GM19467 (cell line): ENCODE data around the gene PCNT.

Experiments used
- ATAC-seq: cut with Tn5 transposase; IDR thresholded peaks from one replicate; pipeline ENCODE4 v1.9.1; 2021; ENCODE audit warnings: mild to moderate bottlenecking, moderate library complexity; ENCODE audit not compliant: unreplicated experiment

The PCNT gene

DNA sequence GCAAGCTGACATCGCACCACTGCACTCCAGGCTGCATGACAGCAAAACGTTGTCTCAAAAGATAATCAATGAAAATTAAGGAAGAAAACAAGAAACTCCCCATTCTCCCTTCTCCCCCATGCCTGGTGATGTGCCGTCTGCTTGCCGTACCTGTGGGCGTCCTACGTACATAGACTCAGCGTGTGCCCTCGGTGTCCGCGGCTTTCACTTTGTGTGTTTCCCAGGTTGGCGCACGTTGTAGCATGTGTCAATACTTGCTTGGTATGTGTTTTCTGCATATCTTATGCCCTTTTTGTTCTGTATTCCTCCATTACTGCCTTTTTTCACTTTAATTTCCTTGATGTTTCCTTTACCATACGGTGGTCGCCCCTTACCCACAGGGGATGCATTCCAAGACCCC, 53.8 kb downstream of the PCNT start:
- no peak for ATAC-seq

DNA sequence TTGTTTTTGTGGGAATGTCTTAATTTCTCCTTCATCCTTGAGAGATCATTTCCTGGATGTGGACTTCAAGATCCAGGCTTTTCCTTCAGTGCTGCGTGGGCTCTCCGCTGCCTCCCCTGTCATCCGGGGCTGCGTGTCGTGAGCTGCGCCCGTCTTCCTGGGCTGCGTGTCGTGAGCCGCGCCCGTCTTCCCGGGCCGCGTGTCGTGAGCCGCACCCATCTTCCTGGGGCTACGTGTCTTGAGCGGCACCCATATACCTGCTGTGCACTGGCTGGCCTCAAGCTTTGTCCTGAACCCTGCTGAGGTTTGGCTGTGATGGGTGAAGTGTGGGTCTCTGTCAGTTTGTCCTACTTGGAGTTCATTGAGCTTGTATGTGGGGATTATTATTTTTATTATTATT, 55.1 kb downstream of the PCNT start:
- no peak for ATAC-seq

DNA sequence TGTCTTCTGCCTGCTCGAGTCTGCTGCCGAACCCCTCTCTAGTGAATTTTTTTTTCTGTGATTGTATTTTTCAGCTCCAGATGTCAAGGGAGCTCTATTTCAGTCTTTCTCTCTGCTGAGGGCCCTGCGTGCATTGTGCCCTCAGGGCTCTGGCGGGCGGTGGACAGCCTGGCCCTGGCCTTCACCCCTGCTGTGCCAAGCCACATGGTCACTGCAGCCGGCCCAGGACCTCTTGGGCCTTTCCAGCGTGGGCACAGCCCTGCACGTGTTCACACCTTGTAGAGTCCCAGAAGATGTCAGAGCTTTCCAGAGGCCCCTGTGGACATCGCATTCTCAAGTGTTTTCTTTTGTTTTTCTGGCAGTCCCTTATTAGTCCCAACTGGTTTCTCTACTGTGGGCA, 55.7 kb downstream of the PCNT start:
- ATAC-seq, result no peak

DNA sequence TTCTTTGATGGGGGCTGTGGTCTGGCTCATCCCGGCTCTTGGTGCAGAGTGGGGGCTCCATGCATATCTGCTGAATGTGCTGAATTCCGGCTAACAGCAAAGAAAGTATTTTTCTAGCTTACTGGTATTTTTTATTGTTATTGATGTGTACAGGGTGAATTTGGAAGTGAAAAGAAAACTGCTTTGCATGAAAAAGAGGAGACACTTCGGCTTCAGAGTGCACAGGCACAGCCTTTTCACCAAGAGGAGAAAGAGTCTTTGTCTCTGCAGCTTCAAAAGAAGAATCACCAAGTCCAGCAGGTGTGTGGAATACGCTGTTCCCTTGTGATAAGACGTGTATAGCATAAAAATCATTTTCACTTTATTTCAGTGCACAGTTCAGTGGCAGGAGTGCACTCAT, 57.6 kb downstream of the PCNT start:
- no peak for ATAC-seq

DNA sequence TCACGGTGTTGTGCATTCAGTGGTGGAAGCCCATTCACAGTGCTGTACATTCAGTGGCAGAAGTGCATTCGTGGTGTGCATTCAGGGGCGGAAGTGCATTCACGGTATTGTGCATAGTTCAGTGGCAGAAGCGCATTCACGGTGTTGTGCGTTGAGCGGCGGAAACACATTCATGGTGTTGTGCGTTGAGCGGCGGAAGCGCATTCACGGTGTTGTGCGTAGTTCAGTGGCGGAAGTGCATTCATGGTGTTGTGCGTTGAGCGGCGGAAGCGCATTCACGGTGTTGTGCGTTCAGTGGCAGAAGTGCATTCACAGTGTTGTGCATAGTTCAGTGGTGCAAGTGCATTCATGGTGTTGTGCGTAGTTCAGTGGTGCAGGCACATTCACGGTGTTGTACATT, 60.6 kb downstream of the PCNT start:
- ATAC-seq, result no peak

DNA sequence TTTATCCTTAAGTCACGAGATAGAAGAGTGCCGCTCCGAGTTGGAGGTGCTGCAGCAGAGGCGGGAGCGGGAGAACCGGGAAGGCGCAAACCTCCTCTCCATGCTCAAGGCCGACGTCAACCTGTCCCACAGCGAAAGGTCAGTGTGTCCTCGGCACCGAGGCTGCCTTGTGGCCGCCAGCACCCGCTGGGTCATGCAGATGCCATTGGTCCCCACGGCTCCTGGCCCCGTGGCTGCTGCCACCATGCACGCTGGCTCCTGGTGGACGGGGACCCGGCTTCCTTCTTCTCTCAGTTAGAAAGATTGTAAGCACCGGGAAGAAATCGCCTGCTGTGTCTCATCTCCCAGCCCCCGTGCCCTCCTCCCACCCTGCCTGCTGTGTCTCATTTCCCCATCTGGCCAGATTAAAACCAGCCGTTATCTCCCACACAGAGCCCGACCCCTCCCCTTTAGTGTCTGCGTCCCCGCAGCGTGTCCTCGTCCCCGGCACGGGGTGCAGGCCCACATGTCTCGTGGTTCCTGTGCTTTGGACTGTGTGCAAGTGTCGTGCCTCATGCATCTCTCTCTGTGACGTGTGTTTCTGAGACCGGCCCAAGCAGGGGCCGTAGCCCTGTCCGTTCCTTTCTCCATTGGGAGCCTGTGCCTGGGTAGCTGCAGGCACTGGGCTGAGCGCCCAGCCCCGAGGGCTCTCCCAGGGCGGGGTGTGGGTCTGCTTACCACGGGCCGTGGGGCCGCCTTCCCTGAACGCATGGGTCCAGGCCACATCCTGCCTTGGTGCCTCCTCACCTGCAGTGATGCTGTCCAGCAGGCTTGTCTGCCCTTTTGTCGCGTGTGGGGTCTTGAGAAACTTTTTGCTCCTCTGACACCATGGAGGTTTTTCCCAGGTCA, 62.1 kb downstream of the PCNT start:
- no peak for ATAC-seq

DNA sequence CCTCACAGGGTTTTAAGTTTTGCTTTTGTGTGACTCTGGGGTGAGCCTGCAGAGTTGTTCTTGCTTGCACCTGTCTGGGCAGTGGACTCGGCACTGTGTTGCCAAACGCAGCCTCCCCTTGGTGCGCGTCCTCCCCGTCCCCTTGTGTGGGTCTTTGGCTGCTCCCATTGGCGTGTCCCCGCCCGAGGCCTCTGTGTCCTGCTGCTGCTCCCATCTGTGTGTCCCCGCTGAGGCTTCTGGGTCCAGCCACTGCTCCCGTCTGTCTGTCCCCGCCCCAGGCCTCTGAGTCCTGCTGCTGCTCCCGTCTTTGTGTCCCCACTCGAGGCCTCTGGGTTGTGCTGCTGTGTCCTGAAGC, 62.8 kb downstream of the PCNT start:
- ATAC-seq, result no peak

DNA sequence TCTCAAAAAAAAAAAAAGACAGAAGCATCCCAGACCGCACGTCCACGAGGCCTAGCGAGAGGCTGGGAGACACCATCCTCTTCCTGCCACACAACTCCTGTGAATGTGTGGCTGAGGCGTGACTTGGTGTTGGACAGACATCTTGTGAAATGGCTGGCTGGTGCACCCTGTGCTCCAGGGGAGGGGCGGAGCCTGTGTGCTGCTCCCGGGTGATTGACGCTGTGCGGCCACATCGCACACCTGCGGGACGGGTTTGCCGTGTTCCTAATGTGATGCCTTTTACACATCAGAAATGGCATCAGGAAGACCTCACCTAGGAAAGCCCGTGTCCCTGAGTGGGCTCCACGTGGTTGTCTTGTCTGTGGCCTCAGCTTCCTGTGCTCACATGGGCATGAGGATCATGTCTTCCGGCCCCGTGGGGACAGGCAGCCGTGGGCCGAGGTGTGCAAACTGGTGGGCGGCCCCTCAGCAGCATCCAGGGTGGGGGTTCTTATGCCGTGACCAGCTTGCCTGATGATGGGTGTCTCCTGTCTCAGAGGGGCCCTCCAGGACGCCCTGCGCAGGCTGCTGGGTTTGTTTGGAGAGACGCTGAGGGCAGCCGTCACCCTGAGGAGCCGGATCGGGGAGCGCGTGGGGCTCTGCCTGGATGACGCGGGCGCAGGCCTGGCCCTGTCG, 64.4 kb downstream of the PCNT start:
- ATAC-seq, result no peak

DNA sequence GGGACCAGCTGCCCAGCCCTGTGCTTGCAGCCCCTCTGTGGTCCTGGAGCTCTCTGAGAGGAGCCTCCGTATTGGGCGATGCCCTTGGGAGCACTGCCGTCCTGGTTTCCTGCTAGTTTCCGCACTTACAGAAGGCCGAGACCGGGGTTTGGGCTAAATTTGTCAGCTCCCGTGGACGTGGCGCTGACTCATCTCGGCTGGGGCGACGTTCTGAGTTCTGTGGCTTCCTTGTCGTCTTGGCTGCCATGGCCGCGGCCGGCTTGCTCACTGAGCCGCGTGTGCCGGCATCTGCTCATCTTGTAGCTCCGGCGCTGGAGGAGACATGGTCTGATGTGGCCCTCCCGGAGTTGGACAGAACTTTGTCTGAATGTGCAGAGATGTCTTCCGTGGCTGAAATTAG, 64.9 kb downstream of the PCNT start:
- ATAC-seq, result no peak

DNA sequence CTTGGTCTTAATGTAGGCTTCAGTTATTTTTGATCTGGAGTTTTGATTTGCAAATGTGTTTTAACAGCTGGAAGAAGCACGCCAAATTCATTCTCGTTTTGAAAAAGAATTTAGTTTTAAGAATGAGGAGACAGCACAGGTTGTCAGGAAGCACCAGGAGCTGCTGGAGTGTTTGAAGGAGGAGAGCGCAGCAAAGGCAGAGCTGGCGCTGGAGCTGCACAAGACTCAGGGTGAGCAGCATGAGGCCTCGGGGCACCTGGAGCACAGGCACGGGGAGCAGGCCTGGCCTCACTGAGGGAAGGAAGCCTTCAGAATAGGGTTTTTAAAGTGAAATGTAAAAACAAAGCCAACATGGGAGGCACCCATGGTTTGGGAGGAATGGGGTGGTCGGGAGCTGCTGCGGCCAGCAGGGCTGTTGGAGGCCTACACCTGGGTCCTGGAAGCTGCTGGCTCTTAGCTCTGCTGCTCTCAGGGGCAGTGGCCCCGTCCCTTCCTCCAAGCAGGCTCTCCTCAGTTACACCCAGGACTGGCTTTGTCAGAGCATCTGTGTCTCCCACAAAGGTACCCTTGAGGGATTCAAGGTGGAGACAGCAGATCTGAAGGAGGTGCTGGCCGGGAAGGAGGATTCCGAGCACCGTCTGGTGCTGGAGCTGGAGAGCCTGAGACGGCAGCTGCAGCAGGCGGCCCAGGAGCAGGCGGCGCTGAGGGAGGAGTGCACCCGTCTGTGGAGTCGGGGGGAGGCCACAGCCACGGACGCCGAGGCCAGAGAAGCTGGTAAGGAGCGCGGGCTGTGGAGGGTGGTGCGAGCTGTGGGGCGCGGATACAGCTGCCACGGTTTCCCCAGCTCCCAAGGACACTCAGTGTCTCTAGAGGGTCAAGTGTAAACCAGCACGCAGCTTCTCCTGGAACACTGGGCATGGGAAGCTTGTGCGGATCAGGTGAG, 66.9 kb downstream of the PCNT start:
- no peak for ATAC-seq

DNA sequence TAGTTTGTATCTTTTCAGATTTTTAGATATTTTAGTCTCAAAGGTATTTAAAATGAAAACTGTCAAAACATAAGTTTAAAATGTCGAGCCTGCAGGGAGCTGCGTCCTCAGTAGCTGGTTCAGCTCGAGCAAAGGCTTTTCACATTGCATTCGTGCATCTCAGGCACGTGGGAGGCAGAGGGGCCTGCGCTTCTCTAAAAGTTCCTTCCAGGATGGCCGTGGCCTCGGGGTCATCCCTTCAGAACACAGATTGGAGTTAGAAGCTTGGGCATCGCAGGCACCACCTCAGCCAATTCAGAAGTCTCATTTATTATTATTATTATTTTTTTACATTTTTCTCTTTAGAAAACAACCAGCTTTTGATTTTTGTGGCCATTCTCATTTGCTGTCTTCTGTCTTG, 67.8 kb downstream of the PCNT start:
- no peak for ATAC-seq

DNA sequence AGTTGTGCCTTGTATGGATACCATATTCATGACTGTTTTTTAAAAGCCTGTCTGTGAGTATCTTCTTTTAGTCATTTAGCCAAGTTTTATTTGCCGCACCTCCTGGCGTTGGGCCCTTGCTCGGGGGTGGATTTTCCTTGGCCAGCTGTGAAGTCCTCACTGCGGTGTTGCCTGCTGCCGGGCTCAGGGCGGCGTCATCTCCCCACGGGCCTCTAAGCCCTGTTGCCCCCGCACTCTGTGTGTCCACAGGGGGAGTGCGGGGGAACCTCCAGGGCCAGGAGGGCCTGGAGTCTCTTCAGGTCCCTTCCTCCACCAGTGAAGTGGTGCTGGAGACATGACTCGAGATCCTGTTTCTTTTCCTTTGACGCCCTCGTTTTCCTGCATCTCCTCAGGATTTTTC, 69.0 kb downstream of the PCNT start:
- no peak for ATAC-seq

DNA sequence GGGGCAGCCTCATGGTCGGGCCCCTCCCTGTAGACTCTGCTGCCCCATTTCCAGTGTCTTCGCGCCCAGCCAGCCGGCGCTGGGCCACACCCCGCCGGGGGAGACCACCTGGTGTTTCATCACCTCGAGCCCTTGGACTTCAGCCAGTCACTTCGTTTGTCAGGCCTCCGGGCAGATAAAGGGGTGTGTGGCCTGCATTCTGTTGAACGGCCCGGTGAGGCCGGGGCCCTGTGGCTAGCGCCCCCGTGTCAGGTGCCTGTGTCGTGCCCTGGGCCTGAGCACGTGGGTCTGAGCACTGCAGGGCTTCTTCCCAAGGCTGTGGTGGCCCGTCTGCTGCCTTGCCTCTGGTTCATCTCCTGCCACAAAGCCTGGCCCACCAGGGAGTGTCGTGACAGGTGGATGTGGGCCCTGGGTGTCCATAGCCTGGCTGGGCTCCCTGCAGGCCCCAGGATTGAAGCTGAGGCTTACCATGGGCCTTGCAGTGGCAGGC, 69.5 kb downstream of the PCNT start:
- ATAC-seq, result no peak

DNA sequence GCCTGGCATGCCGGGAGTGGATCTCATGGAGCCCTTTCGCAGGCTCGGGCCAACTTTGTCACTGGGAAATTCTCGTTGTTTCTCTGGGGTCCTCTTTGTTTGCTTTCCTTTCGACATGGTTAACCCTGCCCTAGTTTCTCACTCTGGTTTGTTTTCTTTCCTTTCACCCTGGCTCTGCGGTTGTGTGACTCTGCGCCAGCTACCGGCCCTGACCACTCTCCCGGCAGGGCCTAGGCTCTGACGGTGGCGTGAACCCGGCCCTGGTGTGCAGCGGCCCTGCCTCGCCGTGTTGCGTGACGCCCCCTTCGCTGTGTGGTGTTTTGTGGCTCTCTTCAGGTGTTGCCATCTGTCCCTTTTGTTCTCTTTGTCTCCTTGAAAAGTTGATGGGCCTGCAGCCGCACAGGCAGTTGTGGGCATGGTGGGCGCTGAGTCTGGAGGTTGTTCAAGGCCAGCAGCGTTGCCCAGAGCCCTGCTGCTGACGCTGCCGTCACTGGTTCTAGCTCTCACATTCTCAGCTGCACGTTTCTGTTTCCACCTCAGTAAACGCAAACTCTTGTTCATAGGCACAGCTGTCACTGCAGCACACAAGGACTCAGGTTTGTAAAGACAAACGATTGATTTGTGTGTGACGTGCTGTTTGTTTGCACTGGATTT, 70.1 kb downstream of the PCNT start:
- ATAC-seq, result no peak

DNA sequence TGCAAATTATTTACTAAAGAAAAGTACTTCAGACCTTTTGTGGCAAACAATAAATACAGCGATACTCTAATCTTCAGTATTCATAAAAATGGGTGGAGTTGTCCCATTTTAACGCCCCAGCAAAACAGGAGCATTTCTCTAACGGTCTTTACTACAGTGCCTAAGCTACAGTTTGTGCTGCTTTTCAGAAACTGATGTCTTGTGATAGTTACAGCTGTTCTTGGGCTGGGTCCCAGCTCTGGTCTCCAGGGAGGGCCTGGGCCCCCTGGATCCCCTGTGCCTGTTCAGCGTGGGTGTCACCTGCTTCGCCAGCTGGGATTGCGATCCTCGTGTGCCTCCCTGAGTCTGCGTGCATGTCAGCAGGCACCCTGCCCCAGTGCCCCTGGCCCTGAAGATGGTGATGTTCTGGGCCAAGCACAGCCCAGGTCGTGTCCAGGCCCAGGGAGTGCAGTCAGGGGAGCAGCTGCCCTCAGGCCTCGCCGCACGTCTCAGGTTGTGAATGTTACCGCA, 70.7 kb downstream of the PCNT start:
- ATAC-seq, result no peak

DNA sequence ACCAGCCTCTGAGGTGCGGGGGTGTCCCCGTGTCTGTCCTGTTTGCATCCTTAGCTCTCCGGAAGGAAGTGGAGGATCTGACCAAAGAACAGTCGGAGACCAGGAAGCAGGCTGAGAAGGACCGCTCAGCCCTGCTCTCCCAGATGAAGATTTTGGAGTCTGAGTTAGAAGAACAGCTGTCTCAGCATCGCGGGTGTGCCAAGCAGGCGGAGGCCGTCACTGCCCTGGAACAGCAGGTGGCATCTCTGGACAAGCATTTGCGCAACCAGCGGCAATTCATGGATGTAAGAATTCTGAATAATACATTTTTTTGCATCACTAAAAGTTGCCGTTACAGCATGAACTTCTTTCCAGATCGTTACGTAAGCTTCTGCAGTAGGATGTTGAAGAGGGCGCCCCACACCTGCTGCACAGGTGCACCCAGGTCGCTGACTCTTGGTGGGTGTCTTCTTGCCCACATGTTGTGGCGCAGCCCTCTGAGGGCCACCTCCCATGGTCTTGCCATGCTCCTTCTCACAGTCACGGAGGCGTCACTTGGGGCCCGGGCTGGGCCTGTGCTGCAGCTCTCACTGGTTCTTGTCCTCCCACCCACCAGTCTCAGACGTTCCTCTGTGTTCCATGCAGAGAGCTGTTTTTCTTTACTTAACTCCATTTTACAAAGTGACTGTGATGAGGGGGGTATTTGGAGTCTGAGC, 73.4 kb downstream of the PCNT start:
- ATAC-seq, result no peak

DNA sequence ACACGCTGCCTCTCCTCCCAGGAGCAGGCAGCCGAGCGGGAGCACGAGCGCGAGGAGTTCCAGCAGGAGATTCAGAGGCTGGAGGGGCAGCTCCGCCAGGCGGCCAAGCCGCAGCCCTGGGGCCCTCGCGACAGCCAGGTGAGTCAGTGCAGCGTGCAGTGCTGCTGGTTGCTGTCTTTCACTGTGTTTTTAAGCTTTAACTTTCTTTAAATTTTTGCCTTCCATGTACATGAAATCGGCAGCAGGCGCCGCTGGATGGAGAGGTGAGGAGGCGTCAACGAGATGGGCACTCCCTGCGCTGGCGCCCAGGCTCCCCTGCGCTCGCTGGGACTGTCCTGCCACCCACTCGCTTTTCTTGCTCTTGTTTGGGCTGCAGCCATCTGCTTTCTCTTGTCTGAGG, 74.0 kb downstream of the PCNT start:
- ATAC-seq, result no peak

DNA sequence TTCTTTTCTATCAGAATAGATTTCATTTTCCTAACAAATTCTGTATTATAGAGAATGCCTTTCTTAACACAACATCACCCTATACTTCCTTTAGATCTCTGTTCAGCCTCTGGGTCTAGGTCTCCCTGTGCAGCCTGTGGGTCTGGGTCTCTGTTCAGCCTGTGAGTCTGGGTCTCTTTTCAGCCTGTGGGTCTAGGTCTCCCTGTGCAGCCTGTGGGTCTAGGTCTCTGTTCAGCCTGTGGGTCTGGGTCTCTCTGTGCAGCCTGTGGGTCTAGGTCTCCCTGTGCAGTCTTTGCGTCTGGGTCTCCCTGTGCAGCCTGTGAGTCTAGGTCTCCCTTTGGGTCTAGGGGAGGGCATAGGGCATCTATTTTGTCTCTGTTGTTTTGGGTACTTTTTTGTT, 75.2 kb downstream of the PCNT start:
- ATAC-seq, result no peak

DNA sequence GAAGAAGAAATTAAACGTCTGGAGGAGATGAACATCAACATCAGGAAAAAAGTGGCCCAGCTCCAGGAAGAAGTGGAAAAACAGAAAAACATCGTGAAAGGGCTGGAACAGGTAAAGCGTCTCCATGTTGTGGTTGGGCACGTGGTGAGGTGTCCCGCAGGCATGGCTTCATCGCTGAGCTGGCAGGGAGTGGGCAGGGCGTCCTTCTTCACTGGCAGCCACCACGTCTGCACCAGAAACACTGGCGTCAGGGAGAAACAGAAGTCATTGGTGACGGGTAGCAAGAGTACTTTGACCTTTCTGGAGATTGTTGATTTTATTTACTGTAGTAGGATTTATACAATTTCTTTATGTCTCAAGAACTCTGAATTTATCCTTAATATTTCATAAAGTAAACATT, 75.7 kb downstream of the PCNT start:
- no peak for ATAC-seq
